ENCODE measurements around the gene C2CD5. TPM values are rescaled to one million over a fixed set of nuclear protein-coding genes. Genes with fewer than 3 reads are reported as not detected.

Gene C2CD5
- total and polyA plus RNA-seq, 2 of the 4 experiments (the other 2 are of a cell fraction) = 14.5 to 15.8 TPM

DNA sequence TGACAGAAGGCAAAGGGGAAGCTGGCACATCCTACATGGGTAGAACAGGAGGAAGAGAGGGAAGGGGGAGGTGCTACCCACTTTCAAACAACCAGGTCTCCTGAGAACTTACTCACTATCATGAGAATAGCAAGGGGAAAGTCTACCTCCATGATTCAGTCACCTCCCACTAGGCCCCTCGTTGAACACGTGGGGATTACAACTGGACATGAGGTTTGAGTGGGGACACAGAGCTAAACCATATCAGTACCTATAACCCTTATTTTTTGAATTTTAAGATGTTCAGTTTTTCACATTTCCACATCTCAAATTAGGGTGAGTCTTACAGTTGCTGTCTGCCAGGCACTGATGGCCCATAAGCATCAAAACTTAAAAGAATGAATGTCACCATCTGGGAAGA lies 129.6 kb downstream of the C2CD5 start:
- Histone ChIP-seq H2BK15ac (ENCODE audit: low read depth, low read length) (no peak overlapping the region), H3K27ac (ENCODE audit: insufficient read depth, low read length) (no peak overlapping the region), H3K4me1 (ENCODE audit: control insufficient read depth, insufficient read depth, low read length) (no peaks in the 10 kb centered on the region), H2AK9ac (replicated peaks; ENCODE audit: low read depth, low read length, poor library complexity) (no peak overlapping the region), H2BK120ac (ENCODE audit: low read depth, low read length) (no peak overlapping the region), H4K8ac (ENCODE audit: low read depth in 2 of 2, low read length in 2 of 2) (no peak overlapping the region), H3K36me3 (ENCODE audit: control insufficient read depth, insufficient read depth, low read length) (no peaks in the 10 kb centered on the region), H4K20me1 (ENCODE audit: insufficient read depth, low read length) (no peaks in the 10 kb centered on the region), H3K79me1 (ENCODE audit: low read depth in 1 of 2, low read length in 2 of 2) (no peaks in the 10 kb centered on the region), H4K91ac (ENCODE audit: insufficient read depth, low read depth, low read length) (no peak overlapping the region), H3K18ac (ENCODE audit: low read depth, low read length) (no peak overlapping the region), H3K9me1 (ENCODE audit: insufficient read depth, low read length) (no peaks in the 10 kb centered on the region), H2AK5ac (ENCODE audit: low read depth, low read length) (no peak overlapping the region), H3K9me3 (ENCODE audit: control insufficient read depth, insufficient read depth, low read length) (no peaks in the 10 kb centered on the region), H2BK5ac (ENCODE audit: low read depth, low read length, poor library complexity, severe bottlenecking) (no peak overlapping the region), H3K4me2 (ENCODE audit: low read depth, low read length) (no peak overlapping the region), H3K14ac (replicated peaks; ENCODE audit: low read depth, low read length) (no peak overlapping the region), H3K4me3 (ENCODE audit: insufficient read depth, low read depth, low read length) (no peak overlapping the region), H2AFZ (replicated peaks; ENCODE audit: low read length, poor library complexity) (no peak overlapping the region), H3K23ac (ENCODE audit: low read depth, low read length) (no peak overlapping the region), H2BK20ac (ENCODE audit: low read depth, low read length) (no peak overlapping the region), H3K27me3 (ENCODE audit: control insufficient read depth, insufficient read depth, low read length) (no peaks in the 10 kb centered on the region), H3K4ac (ENCODE audit: low read depth, low read length) (no peak overlapping the region), H4K5ac (ENCODE audit: low read depth, low read length) (no peak overlapping the region), H3K56ac (ENCODE audit: extremely low read depth, insufficient read depth, low read length) (no peak overlapping the region), H3K9ac (ENCODE audit: low read depth, low read length) (no peak overlapping the region)
- in situ Hi-C loops (cut with MboI; ENCODE audit: low sequenced_read_pairs) (no loop called here), intact Hi-C loops (cut with micrococcal nuclease) (no loop called here), dilution Hi-C loops (cut with HindIII; ENCODE audit: low sequenced_read_pairs, unreplicated experiment) (no loop called here)
- TF ChIP-seq MAZ (IDR thresholded peaks at IDR 0.05; ENCODE audit: borderline replicate concordance, low read depth, low read length) = no peak
- TF ChIP-seq BHLHE40 (IDR thresholded peaks at IDR 0.05; ENCODE audit: low read depth, low read length) = no peak
- no peak for TF ChIP-seq FOS (IDR thresholded peaks at IDR 0.05; ENCODE audit: low read depth, low read length)
- TF ChIP-seq, protein P1, sequence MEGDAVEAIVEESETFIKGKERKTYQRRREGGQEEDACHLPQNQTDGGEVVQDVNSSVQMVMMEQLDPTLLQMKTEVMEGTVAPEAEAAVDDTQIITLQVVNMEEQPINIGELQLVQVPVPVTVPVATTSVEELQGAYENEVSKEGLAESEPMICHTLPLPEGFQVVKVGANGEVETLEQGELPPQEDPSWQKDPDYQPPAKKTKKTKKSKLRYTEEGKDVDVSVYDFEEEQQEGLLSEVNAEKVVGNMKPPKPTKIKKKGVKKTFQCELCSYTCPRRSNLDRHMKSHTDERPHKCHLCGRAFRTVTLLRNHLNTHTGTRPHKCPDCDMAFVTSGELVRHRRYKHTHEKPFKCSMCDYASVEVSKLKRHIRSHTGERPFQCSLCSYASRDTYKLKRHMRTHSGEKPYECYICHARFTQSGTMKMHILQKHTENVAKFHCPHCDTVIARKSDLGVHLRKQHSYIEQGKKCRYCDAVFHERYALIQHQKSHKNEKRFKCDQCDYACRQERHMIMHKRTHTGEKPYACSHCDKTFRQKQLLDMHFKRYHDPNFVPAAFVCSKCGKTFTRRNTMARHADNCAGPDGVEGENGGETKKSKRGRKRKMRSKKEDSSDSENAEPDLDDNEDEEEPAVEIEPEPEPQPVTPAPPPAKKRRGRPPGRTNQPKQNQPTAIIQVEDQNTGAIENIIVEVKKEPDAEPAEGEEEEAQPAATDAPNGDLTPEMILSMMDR (conservative IDR thresholded peaks at IDR 0.05; ENCODE audit: low read depth, low read length) = no peak
- no peak for DNase-seq
- ChIA-PET CTCF (no interaction called here), POLR2A (ENCODE audit: unreplicated experiment) (no interaction called here)
- no peak for ATAC-seq (ENCODE audit: low read depth)
- no TSS peak for BruUV-seq (replicated peaks)
- WGBS, 2 experiments (ENCODE audit: extremely low coverage in 2 of 2, insufficient read length in 1 of 2) = no CpG with 5 or more reads among the region's 2 CpGs

Data from IMR-90 (cell line).